Measurements from ENCODE around the gene TARBP2.

DNA sequence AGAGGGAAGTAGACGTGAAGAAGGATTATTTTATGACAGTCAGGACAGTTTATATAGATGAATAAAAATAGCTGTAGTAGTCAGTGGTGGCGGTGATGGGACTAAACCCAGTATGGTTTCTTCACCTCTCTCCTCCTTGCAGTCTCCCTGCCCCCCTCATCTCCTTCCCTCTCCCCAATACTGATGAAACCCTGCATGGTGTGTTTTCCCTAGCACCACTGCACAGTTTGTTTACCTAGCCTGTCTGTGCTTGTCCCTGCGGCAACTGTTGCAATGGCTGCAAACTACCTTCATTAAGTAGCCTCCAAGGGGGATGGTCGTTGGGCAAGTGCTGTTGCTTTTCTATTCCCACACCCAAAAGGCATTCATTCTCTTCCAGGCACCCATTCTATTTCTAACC, 34.4 kb upstream of the TARBP2 start:
- TF ChIP-seq, protein P1, sequence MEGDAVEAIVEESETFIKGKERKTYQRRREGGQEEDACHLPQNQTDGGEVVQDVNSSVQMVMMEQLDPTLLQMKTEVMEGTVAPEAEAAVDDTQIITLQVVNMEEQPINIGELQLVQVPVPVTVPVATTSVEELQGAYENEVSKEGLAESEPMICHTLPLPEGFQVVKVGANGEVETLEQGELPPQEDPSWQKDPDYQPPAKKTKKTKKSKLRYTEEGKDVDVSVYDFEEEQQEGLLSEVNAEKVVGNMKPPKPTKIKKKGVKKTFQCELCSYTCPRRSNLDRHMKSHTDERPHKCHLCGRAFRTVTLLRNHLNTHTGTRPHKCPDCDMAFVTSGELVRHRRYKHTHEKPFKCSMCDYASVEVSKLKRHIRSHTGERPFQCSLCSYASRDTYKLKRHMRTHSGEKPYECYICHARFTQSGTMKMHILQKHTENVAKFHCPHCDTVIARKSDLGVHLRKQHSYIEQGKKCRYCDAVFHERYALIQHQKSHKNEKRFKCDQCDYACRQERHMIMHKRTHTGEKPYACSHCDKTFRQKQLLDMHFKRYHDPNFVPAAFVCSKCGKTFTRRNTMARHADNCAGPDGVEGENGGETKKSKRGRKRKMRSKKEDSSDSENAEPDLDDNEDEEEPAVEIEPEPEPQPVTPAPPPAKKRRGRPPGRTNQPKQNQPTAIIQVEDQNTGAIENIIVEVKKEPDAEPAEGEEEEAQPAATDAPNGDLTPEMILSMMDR (IDR thresholded peaks at IDR 0.05; ENCODE audit: low read depth, low read length, missing input control), result no peak
- TF ChIP-seq GABPA (IDR thresholded peaks at IDR 0.05 in 1 of 2, conservative IDR thresholded peaks at IDR 0.05 in 1 of 2) (no peak), TAF1 (conservative IDR thresholded peaks at IDR 0.05) (no peak), YY1 (IDR thresholded peaks at IDR 0.05) (no peak), RAD21 (IDR thresholded peaks at IDR 0.05) (no peak), SP1 (IDR thresholded peaks at IDR 0.05) (no peak), JUND (IDR thresholded peaks at IDR 0.05) (no peak), RXRA (IDR thresholded peaks at IDR 0.05) (no peak), EGR1 (IDR thresholded peaks at IDR 0.05; ENCODE audit: low read depth in 2 of 2) (no peak)
- TF ChIP-seq, protein P2, sequence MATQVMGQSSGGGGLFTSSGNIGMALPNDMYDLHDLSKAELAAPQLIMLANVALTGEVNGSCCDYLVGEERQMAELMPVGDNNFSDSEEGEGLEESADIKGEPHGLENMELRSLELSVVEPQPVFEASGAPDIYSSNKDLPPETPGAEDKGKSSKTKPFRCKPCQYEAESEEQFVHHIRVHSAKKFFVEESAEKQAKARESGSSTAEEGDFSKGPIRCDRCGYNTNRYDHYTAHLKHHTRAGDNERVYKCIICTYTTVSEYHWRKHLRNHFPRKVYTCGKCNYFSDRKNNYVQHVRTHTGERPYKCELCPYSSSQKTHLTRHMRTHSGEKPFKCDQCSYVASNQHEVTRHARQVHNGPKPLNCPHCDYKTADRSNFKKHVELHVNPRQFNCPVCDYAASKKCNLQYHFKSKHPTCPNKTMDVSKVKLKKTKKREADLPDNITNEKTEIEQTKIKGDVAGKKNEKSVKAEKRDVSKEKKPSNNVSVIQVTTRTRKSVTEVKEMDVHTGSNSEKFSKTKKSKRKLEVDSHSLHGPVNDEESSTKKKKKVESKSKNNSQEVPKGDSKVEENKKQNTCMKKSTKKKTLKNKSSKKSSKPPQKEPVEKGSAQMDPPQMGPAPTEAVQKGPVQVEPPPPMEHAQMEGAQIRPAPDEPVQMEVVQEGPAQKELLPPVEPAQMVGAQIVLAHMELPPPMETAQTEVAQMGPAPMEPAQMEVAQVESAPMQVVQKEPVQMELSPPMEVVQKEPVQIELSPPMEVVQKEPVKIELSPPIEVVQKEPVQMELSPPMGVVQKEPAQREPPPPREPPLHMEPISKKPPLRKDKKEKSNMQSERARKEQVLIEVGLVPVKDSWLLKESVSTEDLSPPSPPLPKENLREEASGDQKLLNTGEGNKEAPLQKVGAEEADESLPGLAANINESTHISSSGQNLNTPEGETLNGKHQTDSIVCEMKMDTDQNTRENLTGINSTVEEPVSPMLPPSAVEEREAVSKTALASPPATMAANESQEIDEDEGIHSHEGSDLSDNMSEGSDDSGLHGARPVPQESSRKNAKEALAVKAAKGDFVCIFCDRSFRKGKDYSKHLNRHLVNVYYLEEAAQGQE (IDR thresholded peaks at IDR 0.05), result no peak
- TF ChIP-seq, protein P3, sequence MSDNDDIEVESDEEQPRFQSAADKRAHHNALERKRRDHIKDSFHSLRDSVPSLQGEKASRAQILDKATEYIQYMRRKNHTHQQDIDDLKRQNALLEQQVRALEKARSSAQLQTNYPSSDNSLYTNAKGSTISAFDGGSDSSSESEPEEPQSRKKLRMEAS (IDR thresholded peaks at IDR 0.05), result no peak
- TF ChIP-seq, protein P4, sequence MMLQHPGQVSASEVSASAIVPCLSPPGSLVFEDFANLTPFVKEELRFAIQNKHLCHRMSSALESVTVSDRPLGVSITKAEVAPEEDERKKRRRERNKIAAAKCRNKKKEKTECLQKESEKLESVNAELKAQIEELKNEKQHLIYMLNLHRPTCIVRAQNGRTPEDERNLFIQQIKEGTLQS (IDR thresholded peaks at IDR 0.05), result no peak
- TF ChIP-seq, protein P5, sequence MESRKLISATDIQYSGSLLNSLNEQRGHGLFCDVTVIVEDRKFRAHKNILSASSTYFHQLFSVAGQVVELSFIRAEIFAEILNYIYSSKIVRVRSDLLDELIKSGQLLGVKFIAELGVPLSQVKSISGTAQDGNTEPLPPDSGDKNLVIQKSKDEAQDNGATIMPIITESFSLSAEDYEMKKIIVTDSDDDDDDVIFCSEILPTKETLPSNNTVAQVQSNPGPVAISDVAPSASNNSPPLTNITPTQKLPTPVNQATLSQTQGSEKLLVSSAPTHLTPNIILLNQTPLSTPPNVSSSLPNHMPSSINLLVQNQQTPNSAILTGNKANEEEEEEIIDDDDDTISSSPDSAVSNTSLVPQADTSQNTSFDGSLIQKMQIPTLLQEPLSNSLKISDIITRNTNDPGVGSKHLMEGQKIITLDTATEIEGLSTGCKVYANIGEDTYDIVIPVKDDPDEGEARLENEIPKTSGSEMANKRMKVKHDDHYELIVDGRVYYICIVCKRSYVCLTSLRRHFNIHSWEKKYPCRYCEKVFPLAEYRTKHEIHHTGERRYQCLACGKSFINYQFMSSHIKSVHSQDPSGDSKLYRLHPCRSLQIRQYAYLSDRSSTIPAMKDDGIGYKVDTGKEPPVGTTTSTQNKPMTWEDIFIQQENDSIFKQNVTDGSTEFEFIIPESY (IDR thresholded peaks at IDR 0.05), result no peak

Data from liver (tissue), 3 donors.